ENCODE results near the gene CBR3. TPM values are rescaled to one million over a fixed set of nuclear protein-coding genes. Genes with fewer than 3 reads are reported as not detected.
"Not testable (repeated sequence)": the region's sequence is repeated elsewhere in the genome, so short reads cannot be mapped to it uniquely, and the experiment has no call there.

Gene CBR3
- total and polyA plus RNA-seq, 2 experiments from 2014 or later: 4.6 to 8.7 TPM

DNA sequence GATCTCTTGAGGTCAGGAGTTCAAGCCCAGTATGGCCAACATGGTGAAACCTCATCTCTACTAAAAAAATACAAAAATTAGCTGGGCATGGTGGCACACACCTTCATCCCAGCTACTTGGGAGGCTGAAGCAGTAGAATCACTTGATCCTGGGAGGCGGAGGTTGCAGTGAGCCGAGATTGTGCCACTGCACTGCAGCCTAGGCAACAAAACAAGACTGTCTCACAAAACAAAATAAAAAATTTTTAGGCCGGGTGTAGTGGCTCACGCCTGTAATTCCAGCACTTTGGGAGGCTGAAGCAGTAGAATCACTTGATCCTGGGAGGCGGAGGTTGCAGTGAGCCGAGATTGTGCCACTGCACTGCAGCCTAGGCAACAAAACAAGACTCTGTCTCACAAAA is 9.4 kb downstream of the CBR3 start:
- H3K27ac Mint-ChIP-seq; H3K4me2 ChIP-seq; H3K9me2 ChIP-seq (ENCODE audit: insufficient read depth); H3K27me3 Mint-ChIP-seq (ENCODE audit: insufficient read depth, low read depth, poor library complexity); H3K79me2 ChIP-seq (replicated peaks; ENCODE audit: insufficient read depth); H4K20me1 ChIP-seq (replicated peaks; ENCODE audit: insufficient read depth); H2AFZ ChIP-seq; ATAC-seq; H3K4me3 ChIP-seq; H3K9me3 Mint-ChIP-seq; H3K36me3 ChIP-seq (ENCODE audit: insufficient read depth); H3F3A ChIP-seq (replicated peaks; ENCODE audit: low read depth); H3K36me3 Mint-ChIP-seq (ENCODE audit: low read depth); H3K27ac ChIP-seq (ENCODE audit: low read depth); H3K4me1 ChIP-seq (ENCODE audit: insufficient read depth); H3K4me1 Mint-ChIP-seq; H3K4me3 Mint-ChIP-seq; H3K27me3 ChIP-seq (ENCODE audit: insufficient read depth); DNase-seq (ENCODE audit: low spot score): not testable (repeated sequence)

DNA sequence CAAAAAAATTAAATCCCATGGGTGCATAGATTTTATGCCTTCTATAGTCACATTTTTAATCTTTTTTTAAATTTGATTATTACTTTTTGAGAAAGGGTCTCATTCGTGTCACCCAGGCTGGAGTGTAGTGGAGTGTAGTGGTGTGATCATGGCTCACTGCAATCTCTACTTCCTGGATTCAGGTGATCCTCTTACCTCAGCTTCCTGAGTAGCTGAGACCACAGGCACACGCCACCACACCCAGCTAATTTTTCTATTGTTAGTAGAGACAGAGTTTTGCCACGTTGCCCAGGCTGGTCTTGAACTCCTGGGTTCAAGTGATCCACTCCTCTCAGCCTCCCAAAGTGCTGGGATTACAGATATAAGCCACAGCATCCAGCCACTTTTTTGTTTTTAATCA is 10.4 kb downstream of the CBR3 start:
- Mint-ChIP-seq H3K27me3 (ENCODE audit: insufficient read depth, low read depth, poor library complexity) (no peaks in the 10 kb centered on the region), H3K4me1 (peaks cover 10% of the 10 kb centered on the region; the same call in 2 of the 3 replicates), H3K9me3 (no peaks in the 10 kb centered on the region), H3K27ac (no peak overlapping the region), H3K36me3 (ENCODE audit: low read depth) (no peaks in the 10 kb centered on the region), H3K4me3 (no peak overlapping the region)
- Histone ChIP-seq H3K36me3 (ENCODE audit: insufficient read depth) (no peaks in the 10 kb centered on the region), H3K9me2 (ENCODE audit: insufficient read depth) (no peaks in the 10 kb centered on the region), H3K79me2 (replicated peaks; ENCODE audit: insufficient read depth) (no peaks in the 10 kb centered on the region), H3F3A (replicated peaks; ENCODE audit: low read depth) (no peaks in the 10 kb centered on the region), H3K4me1 (ENCODE audit: insufficient read depth) (0 out of 2 replicates have a peak, but pooled peaks cover 2% of the 10 kb centered on the region), H3K27ac (ENCODE audit: low read depth) (no peak overlapping the region), H3K27me3 (ENCODE audit: insufficient read depth) (no peaks in the 10 kb centered on the region), H4K20me1 (replicated peaks; ENCODE audit: insufficient read depth) (no peaks in the 10 kb centered on the region), H3K4me3 (no peak overlapping the region), H3K4me2 (no peak overlapping the region), H2AFZ (no peak overlapping the region)
- no peak for TF ChIP-seq ZNF331 (CRISPR knock-in tag; IDR thresholded peaks at IDR 0.05; ENCODE audit: low read depth)
- TF ChIP-seq, protein P1, sequence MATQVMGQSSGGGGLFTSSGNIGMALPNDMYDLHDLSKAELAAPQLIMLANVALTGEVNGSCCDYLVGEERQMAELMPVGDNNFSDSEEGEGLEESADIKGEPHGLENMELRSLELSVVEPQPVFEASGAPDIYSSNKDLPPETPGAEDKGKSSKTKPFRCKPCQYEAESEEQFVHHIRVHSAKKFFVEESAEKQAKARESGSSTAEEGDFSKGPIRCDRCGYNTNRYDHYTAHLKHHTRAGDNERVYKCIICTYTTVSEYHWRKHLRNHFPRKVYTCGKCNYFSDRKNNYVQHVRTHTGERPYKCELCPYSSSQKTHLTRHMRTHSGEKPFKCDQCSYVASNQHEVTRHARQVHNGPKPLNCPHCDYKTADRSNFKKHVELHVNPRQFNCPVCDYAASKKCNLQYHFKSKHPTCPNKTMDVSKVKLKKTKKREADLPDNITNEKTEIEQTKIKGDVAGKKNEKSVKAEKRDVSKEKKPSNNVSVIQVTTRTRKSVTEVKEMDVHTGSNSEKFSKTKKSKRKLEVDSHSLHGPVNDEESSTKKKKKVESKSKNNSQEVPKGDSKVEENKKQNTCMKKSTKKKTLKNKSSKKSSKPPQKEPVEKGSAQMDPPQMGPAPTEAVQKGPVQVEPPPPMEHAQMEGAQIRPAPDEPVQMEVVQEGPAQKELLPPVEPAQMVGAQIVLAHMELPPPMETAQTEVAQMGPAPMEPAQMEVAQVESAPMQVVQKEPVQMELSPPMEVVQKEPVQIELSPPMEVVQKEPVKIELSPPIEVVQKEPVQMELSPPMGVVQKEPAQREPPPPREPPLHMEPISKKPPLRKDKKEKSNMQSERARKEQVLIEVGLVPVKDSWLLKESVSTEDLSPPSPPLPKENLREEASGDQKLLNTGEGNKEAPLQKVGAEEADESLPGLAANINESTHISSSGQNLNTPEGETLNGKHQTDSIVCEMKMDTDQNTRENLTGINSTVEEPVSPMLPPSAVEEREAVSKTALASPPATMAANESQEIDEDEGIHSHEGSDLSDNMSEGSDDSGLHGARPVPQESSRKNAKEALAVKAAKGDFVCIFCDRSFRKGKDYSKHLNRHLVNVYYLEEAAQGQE (IDR thresholded peaks at IDR 0.05; ENCODE audit: unreplicated experiment): no peak
- TF ChIP-seq JUNB (IDR thresholded peaks at IDR 0.05; ENCODE audit: unreplicated experiment): no peak
- TF ChIP-seq NANOG (IDR thresholded peaks at IDR 0.05; ENCODE audit: borderline replicate concordance): no peak
- TF ChIP-seq ZNF114 (CRISPR knock-in tag; IDR thresholded peaks at IDR 0.05): no peak
- TF ChIP-seq POLR2AphosphoS5 (IDR thresholded peaks at IDR 0.05; ENCODE audit: low read depth): no peak
- TF ChIP-seq EZH2phosphoT487 (IDR thresholded peaks at IDR 0.05; ENCODE audit: unreplicated experiment): no peak
- no peak for TF ChIP-seq STAT1 (IDR thresholded peaks at IDR 0.05; ENCODE audit: unreplicated experiment)
- no peak for TF ChIP-seq EZH2 (IDR thresholded peaks at IDR 0.05; ENCODE audit: low read depth, unreplicated experiment)
- TF ChIP-seq, protein P2, sequence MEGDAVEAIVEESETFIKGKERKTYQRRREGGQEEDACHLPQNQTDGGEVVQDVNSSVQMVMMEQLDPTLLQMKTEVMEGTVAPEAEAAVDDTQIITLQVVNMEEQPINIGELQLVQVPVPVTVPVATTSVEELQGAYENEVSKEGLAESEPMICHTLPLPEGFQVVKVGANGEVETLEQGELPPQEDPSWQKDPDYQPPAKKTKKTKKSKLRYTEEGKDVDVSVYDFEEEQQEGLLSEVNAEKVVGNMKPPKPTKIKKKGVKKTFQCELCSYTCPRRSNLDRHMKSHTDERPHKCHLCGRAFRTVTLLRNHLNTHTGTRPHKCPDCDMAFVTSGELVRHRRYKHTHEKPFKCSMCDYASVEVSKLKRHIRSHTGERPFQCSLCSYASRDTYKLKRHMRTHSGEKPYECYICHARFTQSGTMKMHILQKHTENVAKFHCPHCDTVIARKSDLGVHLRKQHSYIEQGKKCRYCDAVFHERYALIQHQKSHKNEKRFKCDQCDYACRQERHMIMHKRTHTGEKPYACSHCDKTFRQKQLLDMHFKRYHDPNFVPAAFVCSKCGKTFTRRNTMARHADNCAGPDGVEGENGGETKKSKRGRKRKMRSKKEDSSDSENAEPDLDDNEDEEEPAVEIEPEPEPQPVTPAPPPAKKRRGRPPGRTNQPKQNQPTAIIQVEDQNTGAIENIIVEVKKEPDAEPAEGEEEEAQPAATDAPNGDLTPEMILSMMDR (conservative IDR thresholded peaks at IDR 0.05; ENCODE audit: low read depth in 2 of 2): no peak
- ATAC-seq (no peak), DNase-seq (ENCODE audit: low spot score) (no peak)

Measured in GM23338 (cell line).